GM18498 (cell line): ENCODE results near the gene CDK6.

ENCODE experiments used
- ATAC-seq: cut with Tn5 transposase; IDR thresholded peaks from one replicate; pipeline ENCODE4 v1.9.1; 2021; ENCODE audit warnings: mild to moderate bottlenecking, moderate library complexity; ENCODE audit not compliant: unreplicated experiment

The CDK6 gene

GRCh38 chr7:92652536-92652935, 183.8 kb downstream of the CDK6 start:
- no peak for ATAC-seq

GRCh38 chr7:92650391-92650790, 186.0 kb downstream of the CDK6 start:
- no peak for ATAC-seq

DNA sequence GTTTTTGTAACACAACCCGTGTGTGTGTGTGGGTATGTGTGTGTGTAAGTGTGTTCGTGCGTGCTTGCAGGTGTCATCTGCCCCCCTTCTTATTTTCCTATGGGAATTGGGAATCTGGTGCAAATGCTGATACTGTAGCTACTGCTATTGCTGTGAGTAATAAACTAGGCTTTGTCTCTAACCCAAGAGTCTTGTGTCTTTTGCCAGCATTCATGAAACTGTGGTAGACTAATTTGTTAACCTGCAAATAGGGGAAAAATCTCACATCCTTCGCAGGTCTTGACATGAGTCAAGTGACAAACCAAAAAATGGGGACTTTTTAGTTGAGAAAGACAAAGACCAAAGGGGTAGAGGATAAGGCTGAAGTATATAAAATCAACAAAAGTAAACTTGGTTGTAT, 188.3 kb downstream of the CDK6 start:
- ATAC-seq: peak; percentile 53

DNA sequence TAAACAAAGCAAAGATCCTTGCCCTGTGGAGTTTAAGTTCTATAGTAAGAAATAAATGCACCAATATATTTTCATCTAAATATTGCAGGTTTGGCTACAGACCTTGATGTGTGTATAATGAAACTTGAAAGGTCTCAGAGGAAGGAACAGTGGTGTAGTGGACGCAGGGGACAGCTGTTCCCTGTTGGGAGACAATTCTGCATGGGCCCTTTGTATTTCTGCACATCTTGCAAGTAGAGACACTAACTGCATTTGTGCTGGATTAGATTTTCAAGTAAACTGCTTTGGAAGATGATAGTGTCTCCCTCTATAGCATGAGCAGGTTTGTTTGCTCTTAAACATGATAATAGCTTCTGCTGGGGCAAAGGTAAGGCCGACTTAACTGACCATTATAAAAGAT, 188.7 kb downstream of the CDK6 start:
- peak; percentile 1 for ATAC-seq

GRCh38 chr7:92647011-92647625, 189.3 kb downstream of the CDK6 start:
- ATAC-seq: peak; percentile 31

- no peak for ATAC-seq
These were observed 191.0 kb downstream of the CDK6 start for GRCh38 chr7:92645114-92646061.

- no peak for ATAC-seq
These were observed 191.8 kb downstream of the CDK6 start for GRCh38 chr7:92644406-92645113.

DNA sequence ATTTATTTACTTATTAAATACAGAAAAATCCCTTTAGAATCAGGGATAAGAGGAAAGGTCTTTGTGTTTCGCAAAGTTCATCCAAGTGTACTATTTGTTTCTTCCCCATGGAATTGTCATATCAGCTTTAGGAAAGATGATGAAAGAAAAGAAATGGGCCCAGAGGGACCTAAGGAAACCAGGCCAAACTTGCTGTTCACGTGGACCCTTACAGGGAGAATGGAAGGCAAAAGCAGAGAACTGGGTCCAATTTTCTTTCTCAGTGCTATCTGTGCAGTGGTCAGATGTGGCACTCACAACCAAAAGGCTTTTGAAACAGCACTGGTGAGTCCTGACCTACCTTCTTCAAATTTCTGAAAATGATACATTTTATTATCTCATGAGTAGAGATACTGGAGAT, 192.6 kb downstream of the CDK6 start:
- no peak for ATAC-seq

GRCh38 chr7:92641921-92642511, 194.4 kb downstream of the CDK6 start:
- ATAC-seq: peak; percentile 83

GRCh38 chr7:92639966-92640365, 196.4 kb downstream of the CDK6 start:
- no peak for ATAC-seq

DNA sequence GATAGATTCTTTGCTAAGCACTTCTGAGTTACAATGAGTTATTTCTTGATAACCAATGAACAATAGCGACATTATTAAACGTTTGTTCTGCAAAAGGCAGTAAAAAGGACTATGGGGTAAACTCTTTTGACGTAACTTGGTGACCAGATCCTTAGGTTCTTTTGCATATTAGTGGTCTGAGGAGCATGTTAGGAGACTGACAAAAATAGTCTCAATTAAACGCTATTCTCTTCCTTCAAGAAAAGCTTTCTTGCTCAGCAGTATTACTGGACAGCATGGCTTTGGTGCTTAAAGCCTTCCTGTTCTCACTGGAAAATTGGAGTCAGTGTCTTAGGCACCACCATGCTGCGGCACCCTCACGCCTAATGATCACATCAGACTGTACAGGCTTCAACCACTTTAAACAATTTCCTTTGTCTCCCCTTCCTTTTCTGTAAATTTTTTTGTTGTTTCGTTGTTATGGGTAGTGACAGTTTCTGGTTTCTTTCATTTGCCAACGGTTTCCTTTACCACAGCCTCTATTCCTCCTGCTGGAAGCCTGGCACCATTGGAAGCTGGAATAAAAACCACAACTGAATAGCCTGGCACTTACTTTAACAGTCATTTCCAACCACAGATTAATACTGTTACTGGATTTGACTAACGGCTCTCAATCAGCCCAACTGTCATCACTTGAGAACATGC, 197.0 kb downstream of the CDK6 start:
- ATAC-seq: no peak

DNA sequence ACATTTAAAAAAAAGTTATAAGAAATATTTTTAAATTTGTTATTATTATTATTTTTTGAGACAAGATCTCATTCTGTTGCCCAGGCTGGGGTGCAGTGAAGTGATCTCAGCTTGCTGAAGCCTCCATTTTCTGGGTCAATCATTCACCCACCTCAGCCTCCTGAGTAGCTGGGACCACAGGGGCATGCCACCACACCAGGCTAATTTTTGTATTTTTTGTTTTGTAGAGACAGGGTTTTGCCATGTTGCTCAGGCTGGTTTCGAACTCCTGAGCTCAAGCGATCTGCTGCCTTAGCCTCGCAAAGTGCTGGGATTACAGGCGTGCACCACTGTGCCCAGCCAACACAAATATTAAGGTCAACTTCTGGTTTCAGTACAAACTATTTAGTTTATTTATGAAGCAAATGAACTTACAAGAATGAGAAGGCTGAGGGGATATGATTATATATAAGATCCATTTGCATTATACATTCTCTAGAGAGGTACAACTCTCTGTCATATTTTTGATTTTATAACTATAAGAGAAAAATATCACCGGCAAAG, 200.3 kb downstream of the CDK6 start:
- ATAC-seq: no peak

DNA sequence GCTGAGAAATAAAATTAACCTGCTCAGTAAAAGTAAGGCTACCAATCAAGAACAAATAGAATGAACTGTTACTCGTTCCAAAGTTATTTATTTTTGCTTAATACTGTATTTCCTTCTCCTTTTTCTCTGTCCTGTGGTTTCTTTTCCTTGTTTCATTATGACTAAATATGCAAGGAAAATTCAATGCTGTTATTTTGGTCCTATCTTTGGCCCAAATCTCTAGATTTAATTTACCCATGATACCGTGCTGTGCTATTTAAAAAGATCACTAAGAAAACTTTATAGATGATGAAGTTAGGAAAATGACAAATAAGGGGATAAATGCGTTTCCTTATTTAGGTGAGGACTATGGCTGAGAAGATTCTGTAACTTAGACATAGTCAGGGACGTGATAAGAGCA, 200.8 kb downstream of the CDK6 start:
- ATAC-seq: no peak

- ATAC-seq: peak; percentile 33
These were observed 201.4 kb downstream of the CDK6 start for GRCh38 chr7:92634924-92635519.

DNA sequence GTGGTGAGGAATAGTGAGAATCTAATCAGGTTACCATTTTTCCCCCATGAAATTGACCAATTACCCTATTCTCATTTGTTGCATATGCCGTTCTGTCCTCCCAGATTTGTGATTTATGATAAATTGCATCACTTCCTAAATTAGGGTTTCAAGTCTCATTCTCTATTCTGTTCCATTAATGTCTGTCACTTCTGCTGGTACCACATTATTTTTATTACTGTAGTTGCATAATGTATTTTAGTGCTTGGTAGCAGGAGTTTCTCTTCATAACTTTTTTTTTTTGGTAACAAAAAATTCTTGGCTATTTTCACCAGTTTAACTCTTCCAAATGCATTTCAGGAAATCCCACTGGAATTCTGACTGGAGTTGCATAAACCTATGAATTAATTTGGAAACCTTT, 202.2 kb downstream of the CDK6 start:
- no peak for ATAC-seq

GRCh38 chr7:92633211-92633906, 203.0 kb downstream of the CDK6 start:
- ATAC-seq: no peak

GRCh38 chr7:92632791-92633190, 203.6 kb downstream of the CDK6 start:
- no peak for ATAC-seq

GRCh38 chr7:92631850-92632487, 204.4 kb downstream of the CDK6 start:
- no peak for ATAC-seq
